Bone marrow (tissue), 2 donors: Measurements from ENCODE around the gene COA5.

ENCODE experiments used
- DNase-seq, 2 donors: peaks; one replicate each; lab custom pipeline; 2025; lab: John Stamatoyannopoulos, UW

Gene COA5

GRCh38 chr2:98551316-98551715 is 57.0 kb downstream of the COA5 start:
- DNase-seq, result no peak

GRCh38 chr2:98550165-98550564 is 58.1 kb downstream of the COA5 start:
- DNase-seq, result no peak
